ENCODE data around the gene CCDC92. TPM values are rescaled to one million over a fixed set of nuclear protein-coding genes. Genes with fewer than 3 reads are reported as not detected.
"Not testable (repeated sequence)": the region's sequence is repeated elsewhere in the genome, so short reads cannot be mapped to it uniquely, and the experiment has no call there.

Gene CCDC92
- total RNA-seq, 1 donor from 2014 or later = 45.6 TPM

DNA sequence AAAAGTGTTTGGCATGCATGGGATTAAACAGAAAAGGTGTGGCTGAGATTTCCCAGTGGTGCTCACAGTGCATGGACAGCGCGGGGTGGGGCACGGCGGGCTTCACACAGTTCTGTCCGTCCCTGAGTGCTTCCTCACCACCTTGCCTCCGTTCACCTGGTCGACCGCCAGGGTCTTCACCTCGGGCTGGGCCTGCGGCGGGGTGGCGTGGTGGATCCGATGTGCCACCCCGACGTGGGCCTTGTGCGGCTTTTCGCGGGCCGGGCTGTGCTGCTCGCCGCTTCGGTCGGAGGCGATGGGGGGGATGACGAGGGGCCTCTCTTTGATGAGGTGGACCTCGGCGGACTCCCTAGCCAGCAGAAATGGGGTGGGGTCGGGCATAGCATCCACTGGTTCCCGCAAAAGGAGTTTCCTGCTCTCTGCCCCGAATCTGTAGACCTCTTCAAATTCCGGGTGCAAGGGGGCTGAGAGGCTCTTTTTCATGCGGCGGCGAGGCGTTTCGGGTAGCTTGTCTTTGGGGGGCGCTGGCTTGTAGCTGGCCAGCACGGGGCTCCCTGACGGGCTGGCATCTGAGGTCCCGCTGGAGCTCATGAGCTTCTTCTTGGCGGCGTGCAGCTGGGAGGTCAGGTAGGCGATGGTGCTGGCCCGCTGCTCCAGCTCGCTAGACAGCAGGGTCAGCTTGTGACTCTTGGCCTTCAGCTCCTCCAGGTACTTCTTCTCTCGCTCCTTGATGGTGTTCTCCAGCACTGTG is 35.5 kb downstream of the CCDC92 start:
- no peak for DNase-seq (ENCODE audit: low spot score)

DNA sequence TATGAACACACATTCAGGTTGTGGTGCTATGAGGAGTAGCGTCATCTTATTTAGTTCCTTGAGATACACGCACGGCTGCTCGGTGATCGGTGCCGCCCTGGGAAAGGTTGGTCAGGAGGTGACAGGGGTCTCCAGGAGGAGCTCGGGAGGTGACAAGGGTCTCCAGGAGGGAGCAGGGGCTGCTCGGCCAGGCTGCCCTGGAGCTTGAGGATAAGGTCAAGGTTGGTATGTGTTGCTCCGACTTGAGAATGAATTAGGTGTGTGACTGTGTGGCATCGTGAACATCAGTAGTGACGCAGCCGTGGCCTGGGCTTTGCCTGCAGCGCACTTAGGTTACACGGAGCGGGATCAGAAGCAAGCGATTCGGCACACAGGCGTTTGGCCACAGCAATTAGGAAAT is 36.2 kb downstream of the CCDC92 start:
- DNase-seq (ENCODE audit: low spot score) = no peak

DNA sequence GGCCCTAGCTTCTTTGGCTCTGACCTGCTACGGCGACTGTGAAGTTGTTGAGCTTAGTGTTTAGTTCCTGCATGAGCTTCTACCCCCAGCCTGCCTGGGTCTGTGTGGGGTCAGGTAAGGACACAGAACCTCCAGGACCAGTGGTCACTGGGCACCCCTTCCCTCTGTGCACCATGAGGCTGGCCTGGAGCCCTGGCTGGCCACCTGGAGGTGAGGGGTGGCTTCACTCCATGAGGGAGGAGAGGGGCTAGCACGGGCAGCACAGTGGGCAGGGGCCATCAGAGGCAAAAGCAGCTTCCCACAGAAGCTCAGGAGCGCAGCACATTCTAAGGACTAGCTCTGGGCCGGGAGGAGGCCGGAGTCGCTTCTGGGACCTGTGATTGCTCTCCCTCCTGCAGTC is 36.7 kb downstream of the CCDC92 start:
- DNase-seq (ENCODE audit: low spot score) = no peak

DNA sequence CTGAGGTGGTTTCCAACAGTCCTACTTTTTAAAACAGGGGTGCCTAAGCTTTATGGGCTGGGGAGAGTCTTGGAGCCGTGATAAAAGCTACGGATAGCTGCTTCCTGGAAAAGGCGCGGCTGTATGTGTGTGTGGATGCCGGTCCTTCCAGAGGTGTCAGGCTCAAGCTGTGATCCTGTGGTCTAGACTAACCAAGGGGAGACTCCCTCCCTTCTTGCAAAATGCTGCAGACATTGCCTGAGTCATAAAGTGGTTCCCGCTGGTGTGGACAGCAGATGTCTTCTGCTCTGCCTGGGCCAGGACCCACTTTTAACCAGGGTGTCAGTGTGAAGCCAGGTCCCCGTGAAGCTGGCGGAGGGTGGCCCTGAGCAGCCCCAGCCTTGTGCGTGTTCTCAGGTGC is 37.8 kb downstream of the CCDC92 start:
- DNase-seq (ENCODE audit: low spot score) = no peak

DNA sequence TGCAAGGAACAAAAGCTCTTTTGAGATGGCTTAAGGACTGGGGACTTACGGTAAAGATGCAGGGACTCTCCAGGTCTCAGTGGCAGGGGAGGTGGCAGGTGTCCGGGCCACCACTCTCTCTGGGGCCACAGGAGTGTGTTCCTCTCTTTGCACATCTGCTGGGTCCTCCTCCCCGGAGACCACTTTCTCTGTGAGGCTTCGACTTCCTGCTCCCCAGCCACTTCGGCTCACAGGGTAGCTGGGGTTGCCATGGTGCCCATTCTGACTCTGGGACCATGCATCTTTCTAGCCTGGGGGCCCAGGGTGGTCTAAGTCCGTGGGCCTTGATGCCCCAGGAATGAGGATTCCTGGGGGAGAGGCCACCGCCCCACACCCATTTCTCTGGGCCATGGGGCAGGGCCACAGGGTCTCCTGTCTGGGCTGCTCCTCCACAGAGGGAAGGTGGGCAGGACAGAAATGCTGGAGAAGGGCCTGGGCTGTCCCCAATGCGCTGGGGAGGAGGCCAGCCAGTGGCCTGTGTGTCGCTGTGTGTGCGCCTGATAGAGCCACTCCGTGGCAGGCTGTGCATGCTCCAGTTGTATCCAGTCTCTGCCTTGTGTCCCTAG is 38.5 kb downstream of the CCDC92 start:
- DNase-seq (ENCODE audit: low spot score) = no peak

DNA sequence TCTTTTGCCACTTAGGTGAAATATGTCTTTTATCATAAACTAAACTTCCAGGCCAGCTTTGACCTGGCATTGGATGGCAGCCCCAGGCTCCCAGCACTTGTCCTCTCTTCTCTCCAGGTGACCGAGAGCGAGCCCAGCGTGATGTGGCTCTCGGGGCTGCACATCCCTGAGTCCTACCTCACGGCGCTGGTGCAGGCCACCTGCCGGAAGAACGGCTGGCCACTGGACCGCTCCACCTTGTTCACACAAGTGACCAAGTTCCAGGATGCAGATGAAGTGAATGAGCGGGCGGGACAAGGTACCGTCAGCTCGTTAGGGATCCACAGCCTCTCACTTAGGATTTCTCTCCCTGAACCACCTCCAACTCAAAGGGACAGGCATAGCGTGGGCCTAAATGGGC is 39.4 kb downstream of the CCDC92 start:
- DNase-seq (ENCODE audit: low spot score) = no peak

DNA sequence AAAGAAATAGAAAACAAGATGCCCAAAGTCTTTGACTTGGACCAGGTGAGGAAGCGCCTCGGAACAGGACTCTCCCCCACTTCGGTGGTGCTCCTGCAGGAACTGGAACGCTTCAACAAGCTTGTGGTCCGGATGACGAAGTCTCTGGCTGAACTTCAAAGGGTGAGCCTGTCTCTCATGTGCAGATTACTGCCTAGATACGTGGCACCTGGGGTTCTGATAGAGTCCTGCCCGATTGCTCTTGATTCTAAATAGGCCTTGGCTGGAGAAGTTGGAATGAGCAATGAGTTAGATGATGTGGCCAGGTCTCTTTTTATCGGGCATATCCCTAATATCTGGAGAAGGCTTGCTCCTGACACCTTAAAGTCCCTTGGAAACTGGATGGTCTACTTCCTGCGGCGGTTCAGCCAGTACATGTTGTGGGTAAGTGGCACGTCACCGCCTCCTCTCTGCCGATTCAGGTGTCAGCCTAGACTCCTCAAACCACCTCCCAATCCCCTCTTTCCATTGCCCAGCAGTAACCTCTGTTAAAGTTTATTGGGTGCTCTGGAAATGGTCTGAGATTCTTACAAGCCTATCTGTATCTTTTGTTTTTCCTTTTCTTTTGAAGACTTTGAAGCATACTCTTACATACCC is 40.8 kb downstream of the CCDC92 start:
- DNase-seq (ENCODE audit: low spot score) = no peak

DNA sequence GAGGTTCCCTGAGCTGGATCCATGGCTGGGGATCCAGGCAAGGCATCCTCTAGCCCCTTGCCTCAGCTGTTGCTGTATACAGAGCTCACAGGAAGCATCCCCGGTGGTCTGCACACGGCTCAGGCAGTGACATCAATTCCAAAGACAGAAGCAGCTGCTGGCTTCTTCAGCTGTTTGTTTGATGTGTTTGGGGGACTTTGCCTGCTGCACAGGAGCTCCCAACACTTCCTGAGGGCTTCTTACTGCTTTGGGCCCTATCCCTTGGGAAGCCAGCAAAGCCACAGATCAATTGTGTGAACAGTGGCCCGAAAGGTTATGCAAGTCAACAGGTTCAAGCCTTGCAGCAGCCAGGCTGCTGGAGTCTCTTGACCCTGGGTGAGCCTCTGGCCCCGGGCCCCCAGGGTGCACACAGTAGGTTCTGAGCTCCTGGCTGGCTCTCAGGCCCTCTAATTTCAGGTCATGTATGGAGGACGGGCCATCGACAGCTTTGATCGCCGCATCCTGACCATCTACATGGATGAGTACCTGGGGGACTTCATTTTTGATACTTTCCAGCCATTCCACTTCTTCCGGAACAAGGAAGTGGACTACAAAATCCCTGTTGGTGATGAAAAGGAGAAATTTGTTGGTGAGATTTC is 42.6 kb downstream of the CCDC92 start:
- DNase-seq (ENCODE audit: low spot score) = no peak

DNA sequence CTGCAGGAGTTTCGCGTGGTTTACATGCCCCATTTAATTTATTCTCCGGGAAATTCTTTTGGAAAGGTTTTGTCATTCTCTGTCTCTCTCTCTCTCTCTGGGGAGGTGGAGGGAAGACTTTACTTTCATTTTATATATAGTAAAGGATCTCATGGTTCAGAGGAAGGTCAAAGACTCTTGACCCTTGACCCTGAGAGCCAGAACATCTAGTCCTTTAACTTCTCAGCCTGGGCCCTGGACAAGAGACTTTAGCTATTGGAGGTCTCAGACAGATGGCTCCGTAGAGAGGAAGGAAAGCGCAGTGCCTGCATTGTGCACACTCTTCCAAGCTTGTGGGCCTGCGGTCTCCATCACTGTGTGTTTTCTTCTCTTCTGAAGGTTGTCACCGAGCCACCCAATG is 43.7 kb downstream of the CCDC92 start:
- no peak for DNase-seq (ENCODE audit: low spot score)

DNA sequence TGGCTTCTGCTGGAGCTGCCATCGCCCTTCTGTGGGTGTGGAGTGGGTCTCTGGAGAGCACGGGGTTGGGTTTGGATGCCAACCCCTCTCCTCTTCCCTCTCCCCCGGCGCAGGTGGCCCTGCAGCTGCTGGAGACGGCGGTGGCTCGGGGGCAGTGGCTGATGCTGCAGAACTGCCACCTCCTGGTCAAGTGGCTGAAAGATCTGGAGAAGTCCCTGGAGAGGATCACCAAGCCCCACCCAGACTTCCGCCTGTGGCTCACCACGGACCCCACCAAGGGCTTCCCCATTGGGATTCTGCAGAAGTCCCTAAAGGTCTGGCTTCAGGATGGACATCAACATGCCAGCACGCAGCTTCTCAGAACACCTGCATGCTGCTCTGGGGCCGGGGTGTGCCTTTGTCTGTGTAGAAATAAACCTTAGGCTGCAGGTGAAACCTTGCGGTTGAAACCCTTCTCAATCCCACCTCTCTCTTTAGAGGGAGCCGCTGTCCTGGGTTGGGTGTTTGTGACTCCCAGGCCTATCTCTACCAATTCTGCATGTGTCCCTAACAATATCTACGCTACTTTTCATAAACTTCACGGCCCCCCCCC is 44.3 kb downstream of the CCDC92 start:
- no peak for DNase-seq (ENCODE audit: low spot score)

DNA sequence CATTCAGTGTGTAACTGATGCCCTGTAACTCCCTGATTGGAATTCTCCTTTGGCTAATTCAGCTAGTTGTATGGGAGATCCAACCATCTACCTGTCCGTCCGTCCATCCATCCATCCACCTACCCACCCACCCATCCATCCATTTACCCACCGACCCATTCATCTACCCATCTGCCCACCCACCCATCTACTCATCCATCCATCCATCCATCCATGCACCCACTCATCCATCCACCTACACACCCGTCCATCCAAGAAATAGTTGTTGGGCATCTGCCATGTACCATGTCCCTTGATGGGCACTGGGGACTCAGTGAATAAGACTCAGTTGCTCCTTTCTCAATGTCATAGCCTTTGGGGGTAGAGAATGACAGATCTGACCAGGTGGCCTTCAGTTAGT is 48.1 kb downstream of the CCDC92 start:
- no peak for DNase-seq (ENCODE audit: low spot score)

DNA sequence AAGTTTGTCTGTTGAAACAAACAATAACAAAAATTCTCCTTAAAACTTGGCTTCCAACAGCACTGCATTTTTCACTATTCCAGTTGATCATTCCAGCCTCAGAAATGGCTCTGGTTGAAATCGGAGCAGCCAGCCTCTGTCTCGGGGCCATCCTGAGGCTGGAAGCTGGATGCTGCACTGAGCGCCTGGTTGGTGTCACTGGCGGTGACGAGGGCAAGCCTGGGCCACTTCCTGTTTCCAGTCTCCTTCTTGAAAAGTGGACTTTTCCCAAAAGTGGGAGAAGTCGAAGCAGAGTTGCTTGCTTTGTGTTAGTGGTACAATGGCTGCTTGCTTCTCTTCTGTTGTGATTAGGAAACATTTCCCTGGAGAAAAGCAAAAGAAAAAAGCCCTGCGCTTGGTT is 48.7 kb downstream of the CCDC92 start:
- DNase-seq (ENCODE audit: low spot score) = no peak

DNA sequence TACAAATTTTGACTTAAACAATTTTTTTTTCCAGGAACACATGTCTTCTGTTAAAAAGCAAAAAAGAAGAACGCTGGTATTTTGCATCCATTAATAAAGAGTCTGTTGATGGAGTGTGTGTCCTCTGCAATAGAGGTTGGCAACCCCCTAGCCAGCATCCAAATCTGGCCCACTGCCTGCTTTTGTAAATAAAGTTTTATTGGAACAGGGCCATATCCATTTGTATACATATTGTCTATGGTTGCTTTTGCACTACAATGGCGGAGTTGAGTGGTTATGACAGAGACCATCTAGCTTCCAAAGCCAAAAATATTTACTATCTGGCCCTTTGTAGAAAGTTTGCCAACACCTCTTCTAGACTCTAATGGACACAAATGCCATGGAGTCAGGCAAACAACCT is 49.6 kb downstream of the CCDC92 start:
- no peak for DNase-seq (ENCODE audit: low spot score)

DNA sequence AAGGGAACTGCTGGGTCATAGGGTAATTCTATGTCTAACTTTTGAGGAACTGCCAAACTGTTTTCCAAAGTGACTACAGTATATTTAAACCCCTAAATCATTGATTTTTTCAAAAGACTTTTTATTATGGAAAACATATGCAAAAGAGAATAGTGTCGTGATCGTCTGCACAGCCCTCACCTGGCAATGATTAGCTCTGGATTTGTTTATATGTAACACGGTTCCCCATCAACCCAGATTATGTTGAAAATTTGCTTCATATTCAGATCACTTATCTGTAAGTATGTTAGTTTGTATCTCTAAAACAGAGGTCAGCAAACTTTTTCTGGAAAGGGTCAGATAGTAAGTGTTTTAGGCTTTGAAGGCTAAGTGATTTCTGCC is 52.7 kb downstream of the CCDC92 start:
- no peak for DNase-seq (ENCODE audit: low spot score)

DNA sequence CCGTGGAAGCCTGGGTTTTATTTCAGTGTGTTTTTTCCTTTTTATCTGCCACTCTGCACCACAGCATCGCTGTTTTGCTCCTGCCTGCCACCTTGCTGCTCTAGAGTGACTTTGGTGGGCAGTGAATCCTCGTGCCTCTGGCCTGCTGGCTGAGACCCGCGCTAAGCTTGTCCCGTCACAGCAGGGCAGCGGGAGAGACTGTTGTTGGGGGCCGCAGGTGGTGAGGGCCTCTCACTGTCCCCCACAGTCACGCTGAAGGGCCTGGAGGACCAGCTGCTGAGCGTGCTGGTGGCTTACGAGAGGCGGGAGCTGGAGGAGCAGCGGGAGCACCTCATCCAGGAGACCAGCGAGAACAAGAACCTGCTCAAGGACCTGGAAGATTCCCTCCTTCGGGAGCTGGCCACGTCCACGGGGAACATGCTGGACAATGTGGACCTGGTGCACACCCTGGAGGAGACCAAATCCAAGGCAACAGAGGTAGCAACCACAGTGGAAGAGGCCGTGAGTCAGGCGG is 55.2 kb downstream of the CCDC92 start:
- DNase-seq (ENCODE audit: low spot score) = no peak

DNA sequence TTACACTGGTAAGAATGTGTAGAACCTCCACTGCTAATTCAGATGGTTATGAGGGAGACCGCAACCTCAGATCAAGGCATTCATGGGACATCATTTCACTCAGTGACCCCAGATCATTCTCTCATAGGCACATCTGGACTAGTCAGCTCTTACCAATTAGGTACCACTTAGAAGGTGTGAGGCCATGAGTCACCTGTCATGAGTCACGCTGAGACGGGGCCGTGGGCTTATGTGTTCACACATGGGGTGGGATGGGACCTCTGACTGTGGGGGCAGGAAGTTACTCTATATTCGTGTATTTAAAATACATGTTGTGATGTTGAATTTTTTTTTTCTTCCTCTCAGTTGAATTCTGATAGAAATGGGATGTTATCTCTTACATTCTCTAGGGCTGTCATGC is 55.9 kb downstream of the CCDC92 start:
- DNase-seq (ENCODE audit: low spot score) = no peak

DNA sequence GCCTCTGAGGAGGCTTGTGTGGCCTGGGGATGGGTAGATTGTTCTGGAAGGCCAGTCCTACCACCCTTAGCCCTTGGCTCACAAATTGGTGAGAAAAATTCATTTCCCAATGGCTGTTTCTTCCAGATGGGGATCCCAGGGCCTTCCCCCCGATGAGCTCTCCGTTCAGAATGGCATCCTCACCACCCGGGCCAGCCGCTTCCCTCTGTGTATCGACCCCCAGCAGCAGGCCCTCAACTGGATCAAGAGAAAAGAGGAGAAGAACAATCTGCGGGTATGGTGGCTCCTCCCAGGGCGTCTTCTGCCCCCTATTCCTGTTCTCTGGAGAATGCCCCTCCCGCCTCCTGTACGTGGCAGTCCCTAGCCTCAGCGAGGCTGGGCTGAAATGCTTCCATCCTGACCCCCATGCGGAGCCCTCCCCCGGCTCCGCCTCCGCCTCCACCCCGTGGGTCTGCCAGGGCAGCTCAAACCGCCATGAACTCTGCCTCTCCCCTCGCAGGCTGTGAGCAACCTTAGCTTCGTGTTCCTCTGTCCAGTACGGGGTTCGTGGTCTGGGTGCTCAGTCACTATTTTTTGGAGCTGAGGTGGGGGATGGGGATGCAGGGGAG is 57.8 kb downstream of the CCDC92 start:
- no peak for DNase-seq (ENCODE audit: low spot score)

DNA sequence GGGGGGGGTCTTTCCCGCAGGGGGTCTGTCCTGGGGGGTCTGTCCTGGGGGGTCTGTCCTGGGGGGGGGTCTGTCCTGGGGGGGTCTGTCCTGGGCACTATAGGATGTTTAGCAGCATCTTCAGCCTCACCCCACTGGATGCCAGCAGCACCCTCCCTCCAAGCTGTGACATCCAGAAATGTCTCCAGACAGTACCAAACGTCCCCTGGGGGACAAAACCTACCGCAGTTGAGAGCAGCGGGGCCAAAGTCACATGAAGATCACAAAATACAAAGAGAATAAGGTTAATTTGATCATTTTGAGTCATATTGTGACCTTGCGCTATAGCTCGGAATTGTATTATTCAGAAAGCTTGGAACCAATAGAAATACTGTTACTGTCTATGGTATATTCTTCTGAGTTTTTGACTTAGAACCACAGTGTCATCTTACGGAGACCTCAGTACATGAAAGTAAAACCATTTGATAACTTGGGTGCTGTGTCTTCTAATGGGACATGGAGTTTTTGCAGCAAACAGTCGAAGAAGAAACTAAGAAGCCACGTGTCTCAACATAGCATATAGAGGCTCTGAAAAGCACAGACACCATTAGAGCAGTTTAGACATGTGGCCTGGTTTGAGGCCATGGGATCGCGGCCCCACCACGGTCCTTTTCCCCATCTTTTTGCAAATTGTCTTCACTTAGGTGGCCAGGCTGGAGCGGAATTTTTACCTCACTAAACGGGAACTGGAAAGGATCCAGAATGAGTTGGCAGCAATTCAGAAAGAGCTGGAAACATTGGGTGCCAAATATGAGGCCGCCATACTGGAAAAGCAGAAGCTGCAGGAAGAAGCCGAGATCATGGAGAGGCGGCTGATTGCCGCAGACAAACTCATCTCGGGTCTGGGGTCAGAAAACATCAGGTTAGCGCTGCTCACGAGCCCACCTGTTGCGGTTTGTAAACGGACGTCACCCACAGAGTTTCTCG is 59.9 kb downstream of the CCDC92 start:
- DNase-seq (ENCODE audit: low spot score) = no peak

DNA sequence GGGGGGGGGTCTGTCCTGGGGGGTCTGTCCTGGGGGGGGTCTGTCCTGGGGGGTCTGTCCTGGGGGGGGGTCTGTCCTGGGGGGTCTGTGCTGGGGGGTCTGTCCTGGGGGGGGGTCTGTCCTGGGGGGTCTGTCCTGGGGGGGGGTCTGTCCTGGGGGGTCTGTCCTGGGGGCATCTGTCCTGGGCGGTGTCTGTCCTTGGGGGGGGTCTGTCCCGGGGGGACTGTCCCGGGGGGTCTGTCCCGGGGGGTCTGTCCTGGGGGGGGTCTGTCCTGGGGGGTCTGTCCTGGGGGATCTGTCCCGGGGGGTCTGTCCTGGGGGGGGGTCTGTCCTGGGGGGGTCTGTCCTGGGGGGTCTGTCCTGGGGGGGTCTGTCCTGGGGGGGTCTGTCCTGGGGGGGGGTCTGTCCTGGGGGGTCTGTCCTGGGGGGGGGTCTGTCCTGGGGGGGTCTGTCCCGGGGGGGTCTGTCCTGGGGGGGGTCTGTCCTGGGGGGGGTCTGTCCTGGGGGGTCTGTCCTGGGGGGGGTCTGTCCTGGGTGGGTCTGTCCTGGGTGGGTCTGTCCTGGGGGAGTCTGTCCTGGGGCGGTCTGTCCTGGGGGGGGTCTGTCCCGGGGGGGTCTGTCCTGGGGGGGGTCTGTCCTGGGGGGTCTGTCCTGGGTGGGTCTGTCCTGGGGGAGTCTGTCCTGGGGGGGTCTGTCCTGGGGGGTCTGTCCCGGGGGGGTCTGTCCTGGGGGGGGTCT is 60.8 kb downstream of the CCDC92 start:
- not testable (repeated sequence) for DNase-seq (ENCODE audit: low spot score)

DNA sequence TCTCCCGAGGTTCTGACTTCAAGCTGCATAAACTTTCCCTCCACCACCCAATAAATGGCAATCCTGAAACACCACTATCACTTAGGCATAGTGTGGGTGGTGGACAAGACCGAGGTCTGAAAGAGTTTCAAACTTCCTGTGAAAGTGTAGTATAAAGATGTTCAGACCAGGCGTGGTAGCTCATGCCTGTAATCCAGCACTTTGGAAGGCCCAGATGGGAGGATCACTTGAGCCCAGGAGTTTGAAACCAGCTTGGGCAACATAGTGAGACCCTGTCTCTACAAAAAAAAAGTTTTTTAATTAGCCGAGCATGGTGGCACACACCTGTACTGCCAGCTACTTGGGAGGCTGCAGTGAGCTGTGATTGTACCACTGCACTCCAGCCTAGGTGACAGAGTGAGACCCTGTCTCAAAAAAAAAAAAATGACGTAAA is 61.9 kb downstream of the CCDC92 start:
- no peak for DNase-seq (ENCODE audit: low spot score)
